ENCODE measurements around the gene RAPGEF2. TPM values are rescaled to one million over a fixed set of nuclear protein-coding genes. Genes with fewer than 3 reads are reported as not detected.

The RAPGEF2 gene
- total RNA-seq: 100 to 1,000 TPM in 5 of 7 donors, 10 to 100 TPM in 2; 77.9 to 115 (median 105) TPM
- polyA plus RNA-seq: 10 to 100 TPM in 1 of 3 donors, 1 to 10 TPM in 2; 4.4 to 10.6 (median 5.2) TPM
- long read RNA-seq, donor 1: 0 reads
- long read RNA-seq, donor 2, partial matches to known transcripts: 15 of 15 reads
- long read RNA-seq, donor 2, other reads (novel, unspliced or antisense): 0 of 15 reads

GRCh38 chr4:159102622-159103383, at the start of gene RAPGEF2:
TSS of gene RAPGEF2 (plus strand) at chr4:159103079. CDS start at chr4:159104163, 1,084 bp downstream.
- no peaks in the 10 kb centered on the region for H3K9me3 ChIP-seq
- TF ChIP-seq CTCF (IDR thresholded peaks at IDR 0.05 in 8 of 11, conservative IDR thresholded peaks at IDR 0.05 in 3 of 11): peak in 2 of 11 experiments; percentile 7 to 29
- TF ChIP-seq POLR2AphosphoS5 (IDR thresholded peaks at IDR 0.05): peak; percentile 90 to 98 (median 94)
- peak in 2 of 3 donors; percentile 26 to 95 for TF ChIP-seq POLR2A (IDR thresholded peaks at IDR 0.05)
- H3K27ac ChIP-seq: peak within 1 kb of the TSS; percentile 86 to 97 (median 94)
- peak within 1 kb of the TSS; percentile 81 to 97 (median 89) for H3K4me3 ChIP-seq
- H3K36me3 ChIP-seq: no peaks in the 10 kb centered on the region
- peaks cover 17 to 50% (median 40%) of the 10 kb centered on the region in 6 donors for H3K4me1 ChIP-seq
- H3K27me3 ChIP-seq (replicated peaks in 1 of 7): peaks cover 0 to 8% (median 0%) of the 10 kb centered on the region in 7 donors
- WGBS, 5 donors: 0 to 1% (median 1%) methylated on average over 28 to 100 of the region's 100 CpGs
- intact Hi-C loops (cut with DNase I; ENCODE audit: low total_unique reads): no loop called here
- peak; percentile 97 for DNase-seq

GRCh38 chr4:159055833-159056232, 47.0 kb upstream of the RAPGEF2 start:
- Histone ChIP-seq H3K27ac (no peak overlapping the region), H3K4me1 (peaks cover 0 to 18% (median 9%) of the 10 kb centered on the region in 6 donors), H3K9me3 (no peaks in the 10 kb centered on the region), H3K4me3 (no peak overlapping the region), H3K36me3 (no peaks in the 10 kb centered on the region), H3K27me3 (replicated peaks in 1 of 7) (peaks cover 0 to 3% (median 0%) of the 10 kb centered on the region in 7 donors)
- TF ChIP-seq CTCF (IDR thresholded peaks at IDR 0.05 in 8 of 11, conservative IDR thresholded peaks at IDR 0.05 in 3 of 11): no peak
- intact Hi-C loops (cut with DNase I; ENCODE audit: low total_unique reads): no loop called here
- WGBS, 5 donors: 80 to 97% (median 84%) methylated on average over 2 of the region's 2 CpGs
- DNase-seq: no peak

- Histone ChIP-seq H3K9me3 (no peaks in the 10 kb centered on the region), H3K4me1 (no peaks in the 10 kb centered on the region), H3K4me3 (no peak overlapping the region), H3K27me3 (replicated peaks in 1 of 7) (no peaks in the 10 kb centered on the region), H3K36me3 (no peaks in the 10 kb centered on the region), H3K27ac (no peak overlapping the region)
- no peak for DNase-seq
- intact Hi-C loops (cut with DNase I; ENCODE audit: low total_unique reads): no loop called here
- WGBS, 5 donors: 84 to 94% (median 87%) methylated on average over 3 of the region's 3 CpGs
- no peak for TF ChIP-seq CTCF (IDR thresholded peaks at IDR 0.05 in 8 of 11, conservative IDR thresholded peaks at IDR 0.05 in 3 of 11)
- no peak for TF ChIP-seq POLR2AphosphoS5 (IDR thresholded peaks at IDR 0.05)
- TF ChIP-seq POLR2A (IDR thresholded peaks at IDR 0.05): no peak
Observed at GRCh38 chr4:159060161-159060560, 42.7 kb upstream of the RAPGEF2 start.

- H3K9me3 ChIP-seq: no peaks in the 10 kb centered on the region
- TF ChIP-seq POLR2A (IDR thresholded peaks at IDR 0.05): no peak
- TF ChIP-seq CTCF (IDR thresholded peaks at IDR 0.05 in 8 of 11, conservative IDR thresholded peaks at IDR 0.05 in 3 of 11): no peak
- TF ChIP-seq POLR2AphosphoS5 (IDR thresholded peaks at IDR 0.05): no peak
- WGBS, 5 donors: 66 to 100% (median 83%) methylated on average over 2 of the region's 2 CpGs
- H3K27me3 ChIP-seq (replicated peaks in 1 of 7): no peaks in the 10 kb centered on the region
- no peak for DNase-seq
- no peak overlapping the region for H3K4me3 ChIP-seq
- no peaks in the 10 kb centered on the region for H3K4me1 ChIP-seq
- intact Hi-C loops (cut with DNase I; ENCODE audit: low total_unique reads): no loop called here
- H3K36me3 ChIP-seq: no peaks in the 10 kb centered on the region
- no peak overlapping the region for H3K27ac ChIP-seq
Observed at GRCh38 chr4:159062381-159062780, 40.5 kb upstream of the RAPGEF2 start.

Data from spleen (tissue), 13 donors.